Thymus (tissue), 11 donors: Measurements from ENCODE around the gene CA4. TPM values are rescaled to one million over a fixed set of nuclear protein-coding genes. Genes with fewer than 3 reads are reported as not detected.
A peak's percentile ranks its signal among the peaks of the same experiment; 100 is the strongest.

Source experiments
- DNase-seq, 9 donors: peaks; one replicate each; pipeline ENCODE4 v3.0.0-alpha.2; 2013; ENCODE audit warnings: low spot score in 9 of 9, low read depth in 6 of 9, missing footprints in 1 of 9
- H3K27ac ChIP-seq, 2 donors: one replicate each; pipeline ENCODE4 v1.5.1; 2013; ENCODE audit warnings: control low read depth in 1 of 2, low read depth in 1 of 2, low read length in 1 of 2, mild to moderate bottlenecking in 1 of 2, moderate library complexity in 1 of 2
- H3K27me3 ChIP-seq, 2 donors: one replicate each; pipeline ENCODE4 v1.5.1; 2013; ENCODE audit warnings: low read length in 1 of 2; ENCODE audit not compliant: control insufficient read depth in 2 of 2, insufficient read depth in 1 of 2
- H3K36me3 ChIP-seq, 2 donors: one replicate each; pipeline ENCODE4 v1.5.1; 2013; ENCODE audit warnings: low read length in 1 of 2, mild to moderate bottlenecking in 1 of 2, moderate library complexity in 1 of 2; ENCODE audit not compliant: control insufficient read depth in 2 of 2, insufficient read depth in 2 of 2
- H3K4me1 ChIP-seq, 2 donors: one replicate each; pipeline ENCODE4 v1.5.1; 2013; ENCODE audit warnings: low read length in 2 of 2; ENCODE audit not compliant: control insufficient read depth in 2 of 2, insufficient read depth in 2 of 2
- H3K4me3 ChIP-seq, 2 donors: one replicate each; pipeline ENCODE4 v1.5.1; 2013; ENCODE audit warnings: low read length in 2 of 2, control low read depth in 1 of 2, mild to moderate bottlenecking in 1 of 2
- H3K9me3 ChIP-seq, 2 donors: one replicate each; pipeline ENCODE4 v1.5.1; 2013; ENCODE audit warnings: low read length in 1 of 2, mild to moderate bottlenecking in 1 of 2; ENCODE audit not compliant: control insufficient read depth in 2 of 2, insufficient read depth in 1 of 2
- WGBS: extraction: QIAGEN DNeasy Blood & Tissue Kit; methylation state at CpG from one replicate; pipeline ENCODE4 v1.1.7; 2013; 5-methylcytosine and 5-hydroxymethylcytosine counted together
- polyA plus RNA-seq: library from polyadenylated mRNA; stranded (reverse); fragments of 200-250 nt; gene quantifications from one replicate; pipeline ENCODE4 v1.2.3, GENCODE V29; 2013
- total RNA-seq: library from RNA; stranded (reverse); fragments of 120-200 nt; gene quantifications from one replicate; pipeline ENCODE4 v1.2.4, GENCODE V29; 2013
- donor health status: healthy.

The CA4 gene
- total and polyA plus RNA-seq, 2 donors: 0.94 to 6.9 TPM

GRCh38 chr17:60139438-60140285 lies 10.1 kb upstream of the CA4 start:
- peak; percentile 35 to 79 (median 55) for DNase-seq
- no peaks in the 10 kb centered on the region for H3K36me3 ChIP-seq
- H3K27ac ChIP-seq: no peak overlapping the region
- no peak overlapping the region for H3K4me3 ChIP-seq
- WGBS: 9% methylated on average over 66 of the region's 66 CpGs
- H3K9me3 ChIP-seq: peaks cover 1 to 7% of the 10 kb centered on the region in 2 donors
- peaks cover 59 to 98% of the 10 kb centered on the region in 2 donors for H3K27me3 ChIP-seq
- H3K4me1 ChIP-seq: peaks cover 4 to 26% of the 10 kb centered on the region in 2 donors

DNA sequence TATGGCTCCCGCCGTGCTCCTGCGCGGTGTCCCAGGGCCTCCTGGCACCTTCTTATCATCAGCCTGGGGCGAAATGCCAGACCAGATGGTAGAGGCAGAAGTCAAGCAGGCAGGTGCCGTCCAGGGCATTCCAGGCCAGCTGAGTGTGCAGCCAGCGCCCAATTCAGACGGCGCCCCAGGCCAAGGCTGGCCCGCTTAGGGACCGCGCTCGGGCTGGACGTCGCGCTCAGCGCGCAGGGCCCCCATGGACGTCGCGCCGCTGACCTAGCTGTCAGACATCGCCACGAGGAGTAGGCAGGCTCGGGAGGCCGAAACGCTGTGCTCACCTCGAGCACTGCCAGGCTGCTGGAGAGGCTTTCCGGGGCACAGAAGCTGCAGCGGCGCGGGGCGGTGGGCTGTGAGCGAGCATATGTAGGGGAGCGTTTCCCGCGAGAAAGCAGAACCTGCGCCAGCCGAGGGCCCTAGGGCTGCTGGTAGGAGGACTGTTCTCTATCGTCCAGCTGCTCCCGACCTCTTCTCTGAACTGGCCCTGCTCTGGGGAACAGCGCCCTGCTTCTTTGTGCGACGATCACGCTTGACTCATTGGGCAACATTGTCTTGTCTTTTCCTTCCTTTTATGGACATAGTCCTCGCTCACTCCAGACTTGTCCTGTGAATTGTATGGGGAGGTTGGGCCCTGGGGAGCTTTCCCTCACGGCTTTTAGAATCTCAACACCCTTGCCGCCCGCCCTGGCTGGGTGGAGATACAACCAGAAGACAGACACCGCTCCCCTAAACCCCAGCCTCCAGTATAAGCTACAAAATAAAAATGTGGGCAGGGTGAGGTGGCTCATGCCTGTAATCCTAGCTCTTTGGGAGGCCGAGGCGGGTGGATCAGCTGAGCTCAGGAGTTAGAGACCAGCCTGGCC lies 8.4 kb upstream of the CA4 start:
- H3K27me3 ChIP-seq: peaks cover 61 to 97% of the 10 kb centered on the region in 2 donors
- H3K4me1 ChIP-seq: peaks cover 0 to 13% of the 10 kb centered on the region in 2 donors
- H3K4me3 ChIP-seq: no peak overlapping the region

DNA sequence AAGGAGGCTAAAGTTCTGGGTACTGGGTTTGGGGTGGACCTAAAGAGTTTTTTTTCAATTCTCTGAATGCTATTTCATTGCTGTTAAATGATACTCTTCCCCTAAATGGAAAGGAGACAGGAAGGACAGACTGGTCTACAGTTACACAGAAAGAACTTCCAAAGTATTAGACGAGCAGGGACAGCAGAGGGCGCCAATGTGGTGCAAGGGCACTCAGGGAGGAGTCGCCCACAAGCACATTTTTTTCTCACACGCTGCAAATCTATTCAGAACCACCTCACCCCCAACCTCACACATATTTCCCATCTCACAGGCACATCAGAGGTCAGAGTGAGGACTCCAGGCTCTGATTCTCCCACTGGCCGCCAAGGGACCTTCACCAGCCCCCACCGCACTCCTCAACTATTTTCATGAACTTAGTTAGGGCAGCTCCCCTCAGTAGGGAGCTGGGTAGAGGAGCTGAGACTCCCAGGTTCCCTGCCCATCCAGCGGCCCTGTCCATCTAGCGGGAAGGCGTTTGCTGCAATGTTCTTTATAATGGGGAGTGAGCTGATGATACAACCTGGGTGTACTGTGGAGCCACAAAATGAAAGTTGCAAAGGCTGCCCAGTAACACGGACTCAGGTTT lies 6.8 kb upstream of the CA4 start:
- Histone ChIP-seq H3K4me1 (peaks cover 0 to 13% of the 10 kb centered on the region in 2 donors), H3K36me3 (no peaks in the 10 kb centered on the region), H3K27me3 (peaks cover 56 to 98% of the 10 kb centered on the region in 2 donors), H3K27ac (no peak overlapping the region), H3K9me3 (peaks cover 1 to 7% of the 10 kb centered on the region in 2 donors), H3K4me3 (no peak overlapping the region)
- peak in 8 of 9 donors; percentile 36 to 77 (median 52) for DNase-seq
- 10% methylated on average over 10 of the region's 10 CpGs for WGBS

More for the DNA sequence above, 8.4 kb upstream of the CA4 start:
- Histone ChIP-seq H3K27ac (no peak overlapping the region), H3K36me3 (no peaks in the 10 kb centered on the region), H3K9me3 (peaks cover 1 to 7% of the 10 kb centered on the region in 2 donors)
- 13% methylated on average over 52 of the region's 52 CpGs for WGBS
- no peak for DNase-seq

DNA sequence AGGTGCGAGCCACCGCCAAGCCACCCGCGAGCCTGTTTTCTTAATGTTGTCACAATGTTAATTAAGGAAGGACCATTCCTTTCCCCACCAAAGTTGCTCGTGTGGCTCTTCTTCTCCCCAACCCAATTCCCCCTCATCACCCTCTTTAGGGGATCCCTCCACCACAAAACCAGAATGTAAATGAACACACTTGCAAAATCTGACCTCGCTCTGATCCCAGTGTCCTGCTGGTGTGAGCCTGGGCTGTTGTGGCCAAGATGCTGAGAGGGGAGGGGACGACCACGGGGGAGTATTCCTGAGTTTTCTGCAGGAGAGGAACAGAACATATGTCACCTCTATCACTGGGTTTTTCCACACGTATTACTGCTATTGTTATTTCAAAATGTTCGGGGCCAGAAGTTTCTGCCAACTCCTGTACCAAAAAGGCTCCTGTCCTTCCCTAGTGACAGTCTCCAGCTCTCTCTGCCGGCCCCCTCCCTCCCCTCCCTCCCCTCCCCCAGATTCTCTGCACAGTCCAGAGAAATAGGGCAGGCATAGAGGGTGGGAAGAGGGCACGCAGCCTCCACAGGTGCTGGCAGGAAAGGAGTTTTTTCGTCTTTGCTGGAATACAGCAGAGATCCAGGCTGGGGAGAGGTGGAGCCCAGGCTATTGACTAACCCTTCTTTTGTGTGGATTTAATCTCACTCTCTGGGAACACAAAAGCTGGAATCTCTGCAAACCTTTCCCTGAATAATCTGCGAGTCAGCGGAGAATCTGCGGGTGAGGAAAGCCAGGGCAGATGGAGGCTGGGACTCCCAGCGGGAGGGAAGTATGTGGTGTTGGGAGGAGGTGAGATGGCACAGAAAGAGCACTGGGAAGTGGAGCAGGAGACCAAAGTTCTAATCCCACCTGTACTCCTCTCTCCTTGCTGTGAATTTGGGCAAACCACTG lies 4.5 kb upstream of the CA4 start:
- no peak for DNase-seq
- Histone ChIP-seq H3K4me3 (no peak overlapping the region), H3K27me3 (peaks cover 52 to 98% of the 10 kb centered on the region in 2 donors), H3K36me3 (no peaks in the 10 kb centered on the region), H3K4me1 (peaks cover 0 to 4% of the 10 kb centered on the region in 2 donors), H3K9me3 (peaks cover 0 to 2% of the 10 kb centered on the region in 2 donors), H3K27ac (no peak overlapping the region)
- 56% methylated on average over 17 of the region's 17 CpGs for WGBS

DNA sequence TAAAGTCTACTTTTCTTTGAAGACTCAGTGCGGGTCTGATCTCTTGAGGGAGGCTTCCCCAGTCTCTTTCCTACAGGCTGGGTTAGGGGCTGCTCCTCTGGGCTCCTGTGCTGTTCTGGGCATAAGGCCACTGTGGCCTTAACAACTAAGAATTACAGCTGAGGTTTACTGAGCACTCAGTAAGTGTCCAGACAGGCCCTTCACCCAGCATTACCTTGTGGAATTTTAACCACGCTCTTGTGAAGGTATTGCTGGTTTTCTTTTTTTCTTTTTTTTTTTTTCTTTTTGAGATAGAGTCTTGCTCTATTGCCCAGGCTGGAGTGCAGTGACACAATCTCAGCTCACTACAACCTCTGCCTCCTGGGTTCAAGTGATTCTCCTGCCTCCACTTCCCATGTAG lies 3.6 kb upstream of the CA4 start:
- no peak overlapping the region for H3K4me3 ChIP-seq
- peaks cover 0 to 1% of the 10 kb centered on the region in 2 donors for H3K9me3 ChIP-seq
- no peaks in the 10 kb centered on the region for H3K36me3 ChIP-seq
- peaks cover 3 to 4% of the 10 kb centered on the region in 2 donors for H3K4me1 ChIP-seq
- H3K27me3 ChIP-seq: peaks cover 52 to 98% of the 10 kb centered on the region in 2 donors
- 88% methylated on average over 2 of the region's 2 CpGs for WGBS
- H3K27ac ChIP-seq: no peak overlapping the region
- no peak for DNase-seq

DNA sequence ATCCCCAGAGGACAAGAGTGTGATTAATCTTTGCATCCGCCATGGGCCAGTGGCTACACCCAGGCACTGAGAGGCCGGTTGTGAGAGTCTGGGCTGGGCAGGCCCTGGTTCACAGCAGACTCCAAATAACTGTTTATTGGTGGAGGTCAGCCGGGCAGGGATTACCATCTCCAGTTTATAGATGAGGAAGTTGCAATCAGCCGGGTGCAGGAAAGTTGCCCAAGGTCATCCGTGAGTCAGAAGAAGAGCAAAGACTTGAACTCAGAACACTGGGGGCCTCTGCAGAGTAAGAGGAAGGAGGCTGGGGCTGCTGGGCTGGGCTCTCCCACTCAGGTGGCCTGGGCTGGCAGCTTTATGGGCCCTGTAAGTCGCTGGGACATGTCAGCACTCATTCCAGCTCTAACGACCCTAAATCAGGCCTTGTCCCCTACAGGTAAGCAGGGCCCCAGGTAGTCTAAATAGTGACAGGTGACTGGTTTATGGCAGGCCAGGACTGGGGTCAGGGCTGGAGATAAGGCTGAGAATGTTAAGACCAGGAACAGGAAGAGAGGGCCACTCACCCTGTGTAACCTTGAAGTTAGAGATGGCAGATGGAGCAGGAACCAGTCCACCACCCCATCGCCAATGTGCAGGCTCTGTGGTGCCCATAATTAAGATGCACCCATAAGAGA lies 2.1 kb upstream of the CA4 start:
- Histone ChIP-seq H3K27ac (no peak overlapping the region), H3K4me1 (peaks cover 4 to 6% of the 10 kb centered on the region in 2 donors), H3K27me3 (peaks cover 48 to 98% of the 10 kb centered on the region in 2 donors), H3K36me3 (no peaks in the 10 kb centered on the region), H3K4me3 (no peak overlapping the region), H3K9me3 (peaks cover 1 to 4% of the 10 kb centered on the region in 2 donors)
- 92% methylated on average over 8 of the region's 8 CpGs for WGBS
- no peak for DNase-seq

- DNase-seq: no peak
- Histone ChIP-seq H3K4me1 (peaks cover 2 to 4% of the 10 kb centered on the region in 2 donors), H3K4me3 (no peak overlapping the region), H3K36me3 (no peaks in the 10 kb centered on the region), H3K9me3 (peaks cover 1 to 4% of the 10 kb centered on the region in 2 donors), H3K27ac (no peak overlapping the region), H3K27me3 (peaks cover 46 to 97% of the 10 kb centered on the region in 2 donors)
- 68% methylated on average over 2 of the region's 2 CpGs for WGBS
Observed at GRCh38 chr17:60148373-60148772, 1.4 kb upstream of the CA4 start.
